Adrenal gland (tissue), 5 donors: ENCODE data around the gene G6PC1.

Experiments
- POLR2A ChIP-seq, 2 donors: fragments of 450-650 bp; IDR thresholded peaks; one replicate each; pipeline ENCODE4 v1.6.1; 2017; ENCODE audit warnings: antibody characterized with exemption in 2 of 2, mild to moderate bottlenecking in 2 of 2, moderate library complexity in 1 of 2
- TF ChIP-seq, protein P1 (sequence below), 6 experiments: fragments of 450-650 bp in 4 of 6; fragments of 200-600 bp in 2 of 6; sonication (generic) in 1 of 6; IDR thresholded peaks; 1 replicate in 5 of 6; 2 replicates in 1 of 6; pipeline versions ENCODE4 v1.5.1 to v1.8.0; 2016 to 2021; ENCODE audit warnings: antibody characterized with exemption in 6 of 6, mild to moderate bottlenecking in 2 of 6, moderate library complexity in 1 of 6
- donor health status: DM: no; HTN: no; CAD: no.

DNA sequence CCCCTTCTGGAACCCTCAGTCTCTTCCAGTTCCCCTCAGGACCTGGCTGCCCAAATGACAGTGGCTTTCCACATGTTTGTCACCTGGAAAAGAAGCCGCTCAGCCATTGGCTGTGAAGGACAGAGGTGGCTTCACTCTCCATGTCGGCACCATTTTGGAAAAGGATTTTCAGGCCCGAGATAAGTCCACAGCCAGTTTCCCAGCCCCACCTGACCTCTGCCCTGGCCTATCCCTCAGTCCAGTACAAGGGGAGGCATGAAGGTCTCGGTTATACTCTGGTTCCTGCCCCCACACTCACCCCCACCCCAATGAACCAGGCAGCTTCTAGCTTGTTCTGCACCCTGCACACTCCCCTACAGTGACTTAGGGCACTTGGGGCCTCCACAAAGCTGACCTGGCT, 34.4 kb upstream of the G6PC1 start:
- no peak for TF ChIP-seq POLR2A (IDR thresholded peaks at IDR 0.05)
- TF ChIP-seq, protein P1, sequence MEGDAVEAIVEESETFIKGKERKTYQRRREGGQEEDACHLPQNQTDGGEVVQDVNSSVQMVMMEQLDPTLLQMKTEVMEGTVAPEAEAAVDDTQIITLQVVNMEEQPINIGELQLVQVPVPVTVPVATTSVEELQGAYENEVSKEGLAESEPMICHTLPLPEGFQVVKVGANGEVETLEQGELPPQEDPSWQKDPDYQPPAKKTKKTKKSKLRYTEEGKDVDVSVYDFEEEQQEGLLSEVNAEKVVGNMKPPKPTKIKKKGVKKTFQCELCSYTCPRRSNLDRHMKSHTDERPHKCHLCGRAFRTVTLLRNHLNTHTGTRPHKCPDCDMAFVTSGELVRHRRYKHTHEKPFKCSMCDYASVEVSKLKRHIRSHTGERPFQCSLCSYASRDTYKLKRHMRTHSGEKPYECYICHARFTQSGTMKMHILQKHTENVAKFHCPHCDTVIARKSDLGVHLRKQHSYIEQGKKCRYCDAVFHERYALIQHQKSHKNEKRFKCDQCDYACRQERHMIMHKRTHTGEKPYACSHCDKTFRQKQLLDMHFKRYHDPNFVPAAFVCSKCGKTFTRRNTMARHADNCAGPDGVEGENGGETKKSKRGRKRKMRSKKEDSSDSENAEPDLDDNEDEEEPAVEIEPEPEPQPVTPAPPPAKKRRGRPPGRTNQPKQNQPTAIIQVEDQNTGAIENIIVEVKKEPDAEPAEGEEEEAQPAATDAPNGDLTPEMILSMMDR (IDR thresholded peaks at IDR 0.05): no peak
